Colonic mucosa (tissue), 4 donors: ENCODE measurements around the gene CD83. TPM values are rescaled to one million over a fixed set of nuclear protein-coding genes. Genes with fewer than 3 reads are reported as not detected.

ENCODE experiments used
- DNase-seq: peaks from one replicate; pipeline ENCODE4 v3.0.0-alpha.2; 2020
- H3K27ac ChIP-seq: fragments of 200-600 bp; one replicate; pipeline ENCODE4 v1.8.0; 2021
- H3K27me3 ChIP-seq: fragments of 200-600 bp; one replicate; pipeline ENCODE4 v1.8.0; 2021
- H3K36me3 ChIP-seq: fragments of 200-600 bp; one replicate; pipeline ENCODE4 v1.8.0; 2021
- H3K4me1 ChIP-seq: fragments of 200-600 bp; one replicate; pipeline ENCODE4 v1.8.0; 2021; ENCODE audit warnings: mild to moderate bottlenecking
- H3K4me3 ChIP-seq: fragments of 200-600 bp; one replicate; pipeline ENCODE4 v1.8.0; 2021
- H3K9ac ChIP-seq, 2 donors: one replicate each; pipeline ENCODE4 v1.7.0; 2013; ENCODE audit warnings: control low read depth in 2 of 2, low read depth in 2 of 2, low read length in 2 of 2
- H3K9me3 ChIP-seq: fragments of 200-600 bp; one replicate; pipeline ENCODE4 v1.8.0; 2021
- intact Hi-C: fragments of 100-400 bp; cut with DNase I; formaldehyde crosslinking; loops from one replicate; pipeline ENCODE4 v1.14.1; 2022
- total RNA-seq, 2 donors: library from RNA; stranded (reverse); fragmentation: NEBNext Ultra II Directional in 1 of 2; extraction: Animal tissue kit (Norgen Biotek cat#: 25700) in 1 of 2; gene quantifications; one replicate each; pipeline ENCODE4 v1.2.1, GENCODE V29; 2021
- TF ChIP-seq, protein P1 (sequence below): fragments of 200-600 bp; IDR thresholded peaks from one replicate; pipeline ENCODE4 v1.8.0; 2022; ENCODE audit warnings: antibody characterized with exemption, mild to moderate bottlenecking
- donor health status: healthy.
- donor health status: DM: no; HTN: no; CAD: no.
- donor health status: DM: no; HTN: no; CAD: no.

Gene CD83
- total RNA-seq, 2 donors from 2014 or later, result 2.8 TPM

DNA sequence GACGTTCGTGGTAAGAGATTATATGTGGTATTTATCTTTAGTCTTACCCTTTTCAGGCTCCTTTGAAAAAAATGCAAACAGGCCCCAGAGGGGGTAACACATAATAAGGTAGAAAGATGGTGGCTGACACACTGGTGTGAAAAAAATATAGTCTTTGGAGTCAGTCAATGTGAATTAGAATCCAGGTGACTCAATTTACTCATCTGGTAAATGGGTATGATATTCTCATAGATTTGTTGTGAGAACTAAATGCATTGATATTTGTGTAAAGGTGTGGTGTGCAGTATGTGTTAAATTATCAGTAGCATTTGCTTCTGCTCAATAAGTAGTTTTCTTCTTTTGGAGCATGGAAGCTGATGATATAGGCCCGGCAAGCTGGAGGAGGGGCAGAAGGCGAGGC, 25.7 kb downstream of the CD83 start:
- DNase-seq, result no peak
- Histone ChIP-seq H3K4me1 (no peaks in the 10 kb centered on the region), H3K4me3 (no peak overlapping the region), H3K9me3 (no peaks in the 10 kb centered on the region), H3K27ac (no peak overlapping the region), H3K36me3 (no peaks in the 10 kb centered on the region), H3K9ac (no peak overlapping the region), H3K27me3 (no peaks in the 10 kb centered on the region)
- TF ChIP-seq, protein P1, sequence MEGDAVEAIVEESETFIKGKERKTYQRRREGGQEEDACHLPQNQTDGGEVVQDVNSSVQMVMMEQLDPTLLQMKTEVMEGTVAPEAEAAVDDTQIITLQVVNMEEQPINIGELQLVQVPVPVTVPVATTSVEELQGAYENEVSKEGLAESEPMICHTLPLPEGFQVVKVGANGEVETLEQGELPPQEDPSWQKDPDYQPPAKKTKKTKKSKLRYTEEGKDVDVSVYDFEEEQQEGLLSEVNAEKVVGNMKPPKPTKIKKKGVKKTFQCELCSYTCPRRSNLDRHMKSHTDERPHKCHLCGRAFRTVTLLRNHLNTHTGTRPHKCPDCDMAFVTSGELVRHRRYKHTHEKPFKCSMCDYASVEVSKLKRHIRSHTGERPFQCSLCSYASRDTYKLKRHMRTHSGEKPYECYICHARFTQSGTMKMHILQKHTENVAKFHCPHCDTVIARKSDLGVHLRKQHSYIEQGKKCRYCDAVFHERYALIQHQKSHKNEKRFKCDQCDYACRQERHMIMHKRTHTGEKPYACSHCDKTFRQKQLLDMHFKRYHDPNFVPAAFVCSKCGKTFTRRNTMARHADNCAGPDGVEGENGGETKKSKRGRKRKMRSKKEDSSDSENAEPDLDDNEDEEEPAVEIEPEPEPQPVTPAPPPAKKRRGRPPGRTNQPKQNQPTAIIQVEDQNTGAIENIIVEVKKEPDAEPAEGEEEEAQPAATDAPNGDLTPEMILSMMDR, result no peak
- intact Hi-C loops, result loop anchor here (5.0 kb wide), 1 partner anchor 236 kb away; no protein-coding TSS in a partner anchor

DNA sequence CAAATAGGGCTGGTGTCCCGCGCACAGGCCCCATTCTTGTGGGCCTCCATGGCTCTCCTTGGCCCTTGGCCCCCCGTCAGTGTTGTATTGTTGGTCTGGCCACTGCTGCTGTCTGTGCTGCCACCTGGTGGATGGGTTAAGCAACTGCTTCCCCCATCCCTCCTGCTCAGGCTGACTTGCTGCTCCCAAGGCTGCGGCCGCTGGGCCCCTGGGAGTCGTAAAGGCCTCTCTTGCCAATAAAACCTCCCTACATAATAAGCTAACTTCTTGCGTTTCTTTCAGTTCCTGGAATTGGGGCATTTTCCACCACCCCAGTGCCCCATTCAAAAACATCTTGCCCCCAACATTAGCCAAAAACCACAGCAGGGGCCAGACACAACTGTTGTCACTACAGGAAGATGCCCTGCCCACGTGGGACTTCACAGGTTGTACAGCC, 27.1 kb downstream of the CD83 start:
- TF ChIP-seq, protein P1, result peak; percentile 95
- intact Hi-C loops, result loop anchor here (5.0 kb wide), 1 partner anchor 237 kb away; no protein-coding TSS in a partner anchor
- Histone ChIP-seq H3K4me3 (no peak overlapping the region), H3K4me1 (no peaks in the 10 kb centered on the region), H3K36me3 (no peaks in the 10 kb centered on the region), H3K9ac (no peak overlapping the region), H3K27me3 (no peaks in the 10 kb centered on the region), H3K27ac (no peak overlapping the region), H3K9me3 (no peaks in the 10 kb centered on the region)
- DNase-seq, result peak; percentile 66

DNA sequence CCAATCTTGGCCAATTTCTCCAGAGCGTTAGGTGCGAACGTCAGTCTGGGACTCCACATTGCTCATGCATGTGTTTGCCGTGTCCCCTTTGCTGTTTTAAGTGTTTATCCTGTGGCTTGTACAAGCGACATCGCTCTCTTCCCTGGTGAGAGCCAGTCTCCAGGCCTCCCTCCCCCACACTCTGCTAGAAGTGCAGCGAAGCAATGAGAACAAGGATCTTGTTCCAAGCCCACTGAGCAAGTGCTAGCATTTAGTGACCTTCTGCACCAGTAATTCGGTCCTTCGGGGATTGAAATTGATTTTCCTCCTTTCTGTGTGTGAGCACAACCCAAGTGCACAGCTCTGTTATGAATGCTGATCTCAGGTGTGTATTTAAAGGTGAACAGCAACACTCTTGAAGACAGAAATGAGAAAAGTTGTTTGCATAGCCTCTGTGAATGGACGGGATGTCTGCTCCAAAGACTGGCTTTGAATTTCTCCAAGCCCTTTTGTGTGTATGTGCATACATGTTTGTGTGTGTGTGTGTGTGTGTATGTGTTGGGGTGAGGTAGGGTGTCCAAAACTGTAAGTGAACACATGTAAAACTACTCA, 29.0 kb downstream of the CD83 start:
- DNase-seq, result no peak
- H3K9ac ChIP-seq, result no peak overlapping the region
- H3K27ac ChIP-seq, result no peak overlapping the region
- H3K9me3 ChIP-seq, result no peaks in the 10 kb centered on the region
- TF ChIP-seq, protein P1, result no peak
- no peaks in the 10 kb centered on the region for H3K27me3 ChIP-seq
- intact Hi-C loops, result no loop called here
- no peak overlapping the region for H3K4me3 ChIP-seq
- H3K4me1 ChIP-seq, result no peaks in the 10 kb centered on the region
- H3K36me3 ChIP-seq, result no peaks in the 10 kb centered on the region

DNA sequence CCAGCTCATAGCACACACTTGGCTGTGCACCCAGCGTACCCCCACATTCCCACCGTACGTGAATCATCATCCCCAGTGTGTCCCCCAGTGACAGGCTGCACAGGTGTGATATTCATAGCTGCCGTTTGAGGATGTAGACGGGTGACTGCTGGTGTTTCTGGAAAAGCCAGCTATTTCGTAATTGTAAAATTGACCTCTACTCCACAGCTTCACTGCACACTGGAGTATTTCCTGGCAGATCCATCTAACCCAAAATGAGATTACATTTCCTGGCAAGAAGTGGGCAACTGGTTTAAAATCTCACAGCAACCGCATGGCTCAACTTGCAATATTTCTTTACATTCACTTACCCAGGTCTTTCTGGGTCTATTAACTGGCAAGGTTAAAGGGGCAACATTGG, 30.3 kb downstream of the CD83 start:
- Histone ChIP-seq H3K27ac (no peak overlapping the region), H3K9me3 (no peaks in the 10 kb centered on the region), H3K9ac (no peak overlapping the region), H3K4me3 (no peak overlapping the region), H3K4me1 (no peaks in the 10 kb centered on the region), H3K36me3 (no peaks in the 10 kb centered on the region), H3K27me3 (no peaks in the 10 kb centered on the region)
- TF ChIP-seq, protein P1, result no peak
- no peak for DNase-seq
- intact Hi-C loops, result no loop called here

DNA sequence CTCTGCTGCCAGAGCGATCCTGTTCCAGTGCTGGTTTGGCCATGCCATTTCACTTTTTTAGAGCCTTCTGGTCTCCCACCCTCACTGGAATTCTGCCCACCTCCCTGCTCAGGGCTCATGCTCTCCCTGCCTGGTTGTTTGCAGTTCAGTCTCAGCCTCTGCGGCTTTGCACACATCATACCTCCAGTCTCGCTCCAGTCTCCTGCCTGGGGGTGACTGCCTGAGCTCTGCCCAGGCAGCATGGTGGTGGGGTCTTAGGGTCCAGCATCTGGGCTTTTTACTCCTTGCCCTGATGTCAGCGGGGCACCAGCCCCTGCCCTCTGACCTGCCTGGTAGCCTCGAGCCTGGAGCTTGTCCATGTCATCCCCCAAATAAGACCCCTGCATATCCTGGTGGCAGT, 30.9 kb downstream of the CD83 start:
- Histone ChIP-seq H3K27me3 (no peaks in the 10 kb centered on the region), H3K36me3 (no peaks in the 10 kb centered on the region), H3K27ac (no peak overlapping the region), H3K9ac (no peak overlapping the region), H3K4me3 (no peak overlapping the region), H3K4me1 (no peaks in the 10 kb centered on the region), H3K9me3 (no peaks in the 10 kb centered on the region)
- intact Hi-C loops, result no loop called here
- TF ChIP-seq, protein P1, result no peak
- no peak for DNase-seq
